ENCODE measurements around the gene FLVCR2.

DNA sequence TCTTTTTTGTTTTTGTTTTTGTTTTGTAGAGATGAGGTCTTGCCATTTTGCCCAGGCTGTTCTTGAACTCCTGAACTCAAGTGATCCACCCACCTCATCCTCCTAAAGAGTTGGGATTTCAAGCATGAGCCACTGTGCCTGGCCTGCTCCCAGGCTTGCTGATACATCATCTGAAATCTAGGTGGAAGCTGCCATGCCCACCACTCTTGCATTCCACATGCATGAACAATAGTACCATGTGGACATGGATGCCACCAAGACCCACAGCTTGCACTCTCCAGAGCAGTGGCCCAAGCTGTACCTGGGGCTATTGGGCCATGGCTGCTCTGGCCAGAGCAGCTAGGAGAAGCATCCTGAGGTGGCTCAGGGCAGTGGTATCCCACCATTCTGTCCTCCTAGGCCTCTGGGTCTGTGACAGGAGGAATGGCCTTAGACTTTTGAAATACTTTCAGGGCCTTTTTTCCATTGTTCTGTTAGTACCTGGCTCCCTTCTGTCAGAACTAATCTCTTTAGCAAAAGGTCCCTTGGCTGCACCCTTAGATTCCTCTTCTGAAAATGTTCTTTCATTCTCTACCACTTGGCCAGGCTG, 13.7 kb downstream of the FLVCR2 start:
- no peak for TF ChIP-seq CTCF (IDR thresholded peaks at IDR 0.05; ENCODE audit: insufficient read depth, low read length)
- no peak for TF ChIP-seq POLR2AphosphoS5 (IDR thresholded peaks at IDR 0.05; ENCODE audit: low read depth)
- TF ChIP-seq, protein P1, sequence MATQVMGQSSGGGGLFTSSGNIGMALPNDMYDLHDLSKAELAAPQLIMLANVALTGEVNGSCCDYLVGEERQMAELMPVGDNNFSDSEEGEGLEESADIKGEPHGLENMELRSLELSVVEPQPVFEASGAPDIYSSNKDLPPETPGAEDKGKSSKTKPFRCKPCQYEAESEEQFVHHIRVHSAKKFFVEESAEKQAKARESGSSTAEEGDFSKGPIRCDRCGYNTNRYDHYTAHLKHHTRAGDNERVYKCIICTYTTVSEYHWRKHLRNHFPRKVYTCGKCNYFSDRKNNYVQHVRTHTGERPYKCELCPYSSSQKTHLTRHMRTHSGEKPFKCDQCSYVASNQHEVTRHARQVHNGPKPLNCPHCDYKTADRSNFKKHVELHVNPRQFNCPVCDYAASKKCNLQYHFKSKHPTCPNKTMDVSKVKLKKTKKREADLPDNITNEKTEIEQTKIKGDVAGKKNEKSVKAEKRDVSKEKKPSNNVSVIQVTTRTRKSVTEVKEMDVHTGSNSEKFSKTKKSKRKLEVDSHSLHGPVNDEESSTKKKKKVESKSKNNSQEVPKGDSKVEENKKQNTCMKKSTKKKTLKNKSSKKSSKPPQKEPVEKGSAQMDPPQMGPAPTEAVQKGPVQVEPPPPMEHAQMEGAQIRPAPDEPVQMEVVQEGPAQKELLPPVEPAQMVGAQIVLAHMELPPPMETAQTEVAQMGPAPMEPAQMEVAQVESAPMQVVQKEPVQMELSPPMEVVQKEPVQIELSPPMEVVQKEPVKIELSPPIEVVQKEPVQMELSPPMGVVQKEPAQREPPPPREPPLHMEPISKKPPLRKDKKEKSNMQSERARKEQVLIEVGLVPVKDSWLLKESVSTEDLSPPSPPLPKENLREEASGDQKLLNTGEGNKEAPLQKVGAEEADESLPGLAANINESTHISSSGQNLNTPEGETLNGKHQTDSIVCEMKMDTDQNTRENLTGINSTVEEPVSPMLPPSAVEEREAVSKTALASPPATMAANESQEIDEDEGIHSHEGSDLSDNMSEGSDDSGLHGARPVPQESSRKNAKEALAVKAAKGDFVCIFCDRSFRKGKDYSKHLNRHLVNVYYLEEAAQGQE (IDR thresholded peaks at IDR 0.05; ENCODE audit: insufficient replicate concordance, low read depth): no peak
- no peak for TF ChIP-seq SPI1 (IDR thresholded peaks at IDR 0.05; ENCODE audit: borderline replicate concordance, low read depth)

All from HL-60 (cell line).